ENCODE results near the gene MRPS6.

MRPS6 gene

DNA sequence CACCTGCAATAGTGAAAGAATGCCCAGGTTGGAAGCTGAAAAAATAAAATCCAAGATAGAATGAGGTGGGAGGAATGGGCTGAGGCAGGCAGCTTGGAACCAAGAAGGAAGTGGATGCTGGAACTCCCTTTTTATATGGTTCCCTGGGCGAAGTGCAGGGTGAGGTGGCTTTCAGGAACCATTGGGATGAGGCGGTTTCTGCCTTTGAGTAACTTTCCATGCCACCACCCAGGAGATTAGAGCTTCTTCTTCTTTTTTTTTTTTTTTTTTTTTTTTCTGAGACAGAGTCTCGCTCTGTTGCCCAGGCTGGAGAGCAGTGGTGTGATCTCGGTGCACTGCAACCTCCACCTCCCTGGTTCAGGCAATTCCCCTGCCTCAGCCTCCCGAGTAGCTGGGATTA, 17.8 kb upstream of the MRPS6 start:
- Histone ChIP-seq H3K9me3 (no peaks in the 10 kb centered on the region), H3K27me3 (no peaks in the 10 kb centered on the region), H3K4me1 (ENCODE audit: control insufficient read depth in 1 of 2, insufficient read depth in 1 of 2, low read depth in 1 of 2, low read length in 1 of 2) (no peaks in the 10 kb centered on the region), H3K36me3 (no peaks in the 10 kb centered on the region), H3K4me3 (ENCODE audit: low read depth in 1 of 2, low read length in 1 of 2) (no peak overlapping the region), H3K27ac (no peak overlapping the region)
- TF ChIP-seq, protein P1, sequence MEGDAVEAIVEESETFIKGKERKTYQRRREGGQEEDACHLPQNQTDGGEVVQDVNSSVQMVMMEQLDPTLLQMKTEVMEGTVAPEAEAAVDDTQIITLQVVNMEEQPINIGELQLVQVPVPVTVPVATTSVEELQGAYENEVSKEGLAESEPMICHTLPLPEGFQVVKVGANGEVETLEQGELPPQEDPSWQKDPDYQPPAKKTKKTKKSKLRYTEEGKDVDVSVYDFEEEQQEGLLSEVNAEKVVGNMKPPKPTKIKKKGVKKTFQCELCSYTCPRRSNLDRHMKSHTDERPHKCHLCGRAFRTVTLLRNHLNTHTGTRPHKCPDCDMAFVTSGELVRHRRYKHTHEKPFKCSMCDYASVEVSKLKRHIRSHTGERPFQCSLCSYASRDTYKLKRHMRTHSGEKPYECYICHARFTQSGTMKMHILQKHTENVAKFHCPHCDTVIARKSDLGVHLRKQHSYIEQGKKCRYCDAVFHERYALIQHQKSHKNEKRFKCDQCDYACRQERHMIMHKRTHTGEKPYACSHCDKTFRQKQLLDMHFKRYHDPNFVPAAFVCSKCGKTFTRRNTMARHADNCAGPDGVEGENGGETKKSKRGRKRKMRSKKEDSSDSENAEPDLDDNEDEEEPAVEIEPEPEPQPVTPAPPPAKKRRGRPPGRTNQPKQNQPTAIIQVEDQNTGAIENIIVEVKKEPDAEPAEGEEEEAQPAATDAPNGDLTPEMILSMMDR (IDR thresholded peaks at IDR 0.05) = no peak

DNA sequence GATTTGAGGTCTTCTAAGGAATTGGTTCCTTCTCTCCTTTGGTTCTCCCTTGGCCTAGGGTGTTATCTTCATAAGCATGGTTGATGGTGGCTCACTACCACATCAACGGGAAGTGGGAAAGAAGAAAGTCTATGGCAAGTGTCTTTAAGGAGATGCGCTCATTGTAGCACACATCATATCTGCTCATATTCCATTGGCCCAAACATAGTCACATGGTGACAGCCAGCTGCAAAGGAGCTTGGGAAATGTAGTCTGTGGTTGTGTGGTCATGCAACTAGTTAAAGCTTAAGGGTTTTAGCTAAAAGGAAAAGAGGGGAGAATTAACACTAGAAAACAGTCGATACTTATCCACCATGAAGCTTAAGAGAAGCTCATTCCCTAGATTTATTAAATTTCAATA, 11.4 kb upstream of the MRPS6 start:
- TF ChIP-seq, protein P1 (IDR thresholded peaks at IDR 0.05) = no peak
- H3K27ac ChIP-seq = no peak overlapping the region
- H3K9me3 ChIP-seq = no peaks in the 10 kb centered on the region
- H3K4me1 ChIP-seq (ENCODE audit: control insufficient read depth in 1 of 2, insufficient read depth in 1 of 2, low read depth in 1 of 2, low read length in 1 of 2) = no peaks in the 10 kb centered on the region
- H3K36me3 ChIP-seq = no peaks in the 10 kb centered on the region
- peaks cover 6% of the 10 kb centered on the region for H3K27me3 ChIP-seq
- no peak overlapping the region for H3K4me3 ChIP-seq (ENCODE audit: low read depth in 1 of 2, low read length in 1 of 2)

DNA sequence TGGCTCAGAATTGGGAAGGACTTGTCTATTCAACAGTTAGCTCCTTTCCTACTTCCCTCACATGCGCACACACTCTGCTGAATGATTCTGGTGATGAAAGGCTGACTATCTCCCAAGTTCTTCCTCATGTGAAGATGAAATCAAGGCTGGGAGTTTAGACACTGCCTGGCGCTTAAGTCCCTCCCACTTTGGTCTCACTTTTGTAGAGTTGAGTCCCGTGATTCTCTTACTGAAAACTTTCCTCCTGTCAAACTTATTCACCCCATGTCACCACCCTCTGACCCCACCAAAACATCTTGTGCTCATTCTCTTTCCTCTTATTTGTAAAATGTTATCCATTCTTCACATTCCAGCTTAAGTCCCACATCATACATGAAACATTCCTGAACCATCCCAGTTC, 8.4 kb upstream of the MRPS6 start:
- H3K4me3 ChIP-seq (ENCODE audit: low read depth in 1 of 2, low read length in 1 of 2) = no peak overlapping the region
- H3K4me1 ChIP-seq (ENCODE audit: control insufficient read depth in 1 of 2, insufficient read depth in 1 of 2, low read depth in 1 of 2, low read length in 1 of 2) = no peaks in the 10 kb centered on the region
- H3K27ac ChIP-seq = no peak overlapping the region
- peaks cover 6% of the 10 kb centered on the region for H3K27me3 ChIP-seq
- no peaks in the 10 kb centered on the region for H3K9me3 ChIP-seq
- no peaks in the 10 kb centered on the region for H3K36me3 ChIP-seq
- TF ChIP-seq, protein P1 (IDR thresholded peaks at IDR 0.05) = no peak

DNA sequence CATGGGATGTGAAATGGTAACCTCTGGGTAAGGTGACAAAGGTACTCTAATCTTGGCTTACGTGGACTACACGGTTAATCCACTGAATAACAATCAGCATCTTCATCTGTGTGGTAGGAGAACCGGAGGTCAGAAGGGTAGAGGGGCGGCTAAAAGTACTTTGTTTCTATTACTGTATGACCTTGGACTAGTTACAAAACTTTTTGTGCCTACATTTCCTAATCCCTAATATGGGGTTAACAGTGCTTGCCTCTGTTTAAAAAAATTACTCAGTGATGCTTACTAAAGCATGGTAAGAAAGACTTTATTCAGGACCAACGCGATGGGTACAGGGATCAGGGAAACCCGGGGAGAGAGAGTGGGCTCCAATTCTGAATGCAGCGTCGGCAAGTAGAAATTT, 1.7 kb upstream of the MRPS6 start:
- Histone ChIP-seq H3K4me3 (ENCODE audit: low read depth in 1 of 2, low read length in 1 of 2) (no peak overlapping the region), H3K27ac (no peak overlapping the region), H3K27me3 (peaks cover 7% of the 10 kb centered on the region), H3K36me3 (no peaks in the 10 kb centered on the region), H3K9me3 (no peaks in the 10 kb centered on the region), H3K4me1 (ENCODE audit: control insufficient read depth in 1 of 2, insufficient read depth in 1 of 2, low read depth in 1 of 2, low read length in 1 of 2) (peaks cover 29 to 30% of the 10 kb centered on the region in 2 experiments)
- TF ChIP-seq, protein P1 (IDR thresholded peaks at IDR 0.05) = no peak

DNA sequence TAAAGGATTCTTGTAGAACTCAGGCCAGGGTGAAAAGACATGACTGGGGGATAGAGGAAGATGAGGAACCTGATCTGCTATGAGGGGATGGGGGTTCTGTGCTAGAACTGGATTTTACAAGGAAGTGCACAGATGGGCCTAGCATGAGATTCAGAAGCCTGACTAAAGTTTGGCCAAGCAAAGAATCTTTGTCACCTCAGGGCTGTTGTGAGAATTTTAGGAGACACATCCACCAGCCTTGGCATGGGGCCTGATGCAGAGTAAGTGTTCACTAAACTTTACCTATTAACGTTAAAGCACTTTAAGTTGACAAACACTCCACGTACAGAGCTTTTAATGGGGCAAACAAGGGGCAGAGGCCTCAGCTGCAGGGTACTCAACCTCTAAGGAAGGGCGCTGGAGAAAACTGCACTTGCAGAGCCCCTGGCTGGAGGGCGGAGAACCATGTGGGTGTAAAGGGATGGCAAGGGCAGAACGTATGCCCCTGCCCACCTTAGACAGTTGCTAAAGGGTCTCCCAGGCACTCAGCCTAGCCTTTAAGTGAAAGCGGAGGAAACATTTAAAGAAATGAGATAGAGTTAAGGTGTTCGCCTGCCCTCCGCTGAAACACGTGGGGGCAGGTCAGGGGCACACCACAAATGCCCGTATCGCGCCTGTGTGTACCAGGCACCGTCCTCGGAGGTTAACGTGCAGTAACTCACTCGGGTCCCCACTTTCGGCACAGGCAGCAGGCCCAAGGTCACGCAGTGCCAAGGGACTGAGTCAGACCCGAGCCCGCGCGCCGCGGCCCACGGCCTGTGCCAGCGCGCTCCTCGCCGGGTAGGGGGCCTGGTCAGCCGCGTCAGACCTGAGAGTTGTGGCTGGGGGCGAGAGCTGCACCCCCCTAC, 990 bp upstream of the MRPS6 start:
- Histone ChIP-seq H3K27ac (peak overlapping the region; percentile 43), H3K4me3 (ENCODE audit: low read depth in 1 of 2, low read length in 1 of 2) (peak overlapping the region; percentile 71 to 81), H3K27me3 (peaks cover 7% of the 10 kb centered on the region), H3K36me3 (no peaks in the 10 kb centered on the region), H3K9me3 (no peaks in the 10 kb centered on the region), H3K4me1 (ENCODE audit: control insufficient read depth in 1 of 2, insufficient read depth in 1 of 2, low read depth in 1 of 2, low read length in 1 of 2) (peaks cover 29 to 35% of the 10 kb centered on the region in 2 experiments)
- TF ChIP-seq, protein P1 (IDR thresholded peaks at IDR 0.05) = no peak

All from neutrophil (primary cell).